HG03520 (cell line): ENCODE data around the gene SRRM4.
"Not testable (repeated sequence)": the region's sequence is repeated elsewhere in the genome, so short reads cannot be mapped to it uniquely, and the experiment has no call there.

Experiments used
- ATAC-seq: cut with Tn5 transposase; IDR thresholded peaks from one replicate; pipeline ENCODE4 v1.9.1; 2021; ENCODE audit warnings: mild to moderate bottlenecking, moderate library complexity; ENCODE audit not compliant: unreplicated experiment

SRRM4 gene

DNA sequence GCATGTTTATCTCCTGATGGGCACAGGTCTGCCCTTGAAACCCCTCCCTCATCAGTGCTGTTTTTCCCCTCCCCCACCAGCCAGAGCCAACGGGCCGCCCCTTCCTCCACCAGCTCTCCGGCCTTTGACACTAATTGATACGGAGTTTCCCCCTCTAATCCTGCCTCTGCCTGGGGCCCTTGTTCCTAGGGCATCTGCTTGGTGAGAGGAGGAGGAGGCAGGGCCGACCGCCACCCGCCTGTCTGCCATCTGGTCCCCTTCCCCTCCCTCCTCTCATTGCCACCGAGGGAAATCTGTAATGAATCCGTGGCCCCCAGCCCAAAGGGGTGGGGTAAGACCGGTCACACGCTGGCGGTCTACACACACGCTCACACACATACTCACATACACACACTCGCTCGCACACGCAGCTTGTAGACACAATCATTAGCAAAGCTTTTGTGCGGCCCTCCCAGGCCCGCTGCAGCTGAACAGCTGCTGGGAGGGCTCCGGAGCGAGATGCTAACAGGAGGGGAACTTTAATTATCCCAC lies 27.4 kb downstream of the SRRM4 start:
- no peak for ATAC-seq

- ATAC-seq: no peak
Measured at GRCh38 chr12:119011231-119011630, 29.9 kb downstream of the SRRM4 start.

- no peak for ATAC-seq
Measured at GRCh38 chr12:119012179-119012578, 30.8 kb downstream of the SRRM4 start.

GRCh38 chr12:119013023-119013422 lies 31.7 kb downstream of the SRRM4 start:
- no peak for ATAC-seq

GRCh38 chr12:119014368-119014767 lies 33.0 kb downstream of the SRRM4 start:
- no peak for ATAC-seq

- ATAC-seq: no peak
Measured at GRCh38 chr12:119016715-119017114, 35.4 kb downstream of the SRRM4 start.

GRCh38 chr12:119019166-119019565 lies 37.8 kb downstream of the SRRM4 start:
- ATAC-seq: no peak

DNA sequence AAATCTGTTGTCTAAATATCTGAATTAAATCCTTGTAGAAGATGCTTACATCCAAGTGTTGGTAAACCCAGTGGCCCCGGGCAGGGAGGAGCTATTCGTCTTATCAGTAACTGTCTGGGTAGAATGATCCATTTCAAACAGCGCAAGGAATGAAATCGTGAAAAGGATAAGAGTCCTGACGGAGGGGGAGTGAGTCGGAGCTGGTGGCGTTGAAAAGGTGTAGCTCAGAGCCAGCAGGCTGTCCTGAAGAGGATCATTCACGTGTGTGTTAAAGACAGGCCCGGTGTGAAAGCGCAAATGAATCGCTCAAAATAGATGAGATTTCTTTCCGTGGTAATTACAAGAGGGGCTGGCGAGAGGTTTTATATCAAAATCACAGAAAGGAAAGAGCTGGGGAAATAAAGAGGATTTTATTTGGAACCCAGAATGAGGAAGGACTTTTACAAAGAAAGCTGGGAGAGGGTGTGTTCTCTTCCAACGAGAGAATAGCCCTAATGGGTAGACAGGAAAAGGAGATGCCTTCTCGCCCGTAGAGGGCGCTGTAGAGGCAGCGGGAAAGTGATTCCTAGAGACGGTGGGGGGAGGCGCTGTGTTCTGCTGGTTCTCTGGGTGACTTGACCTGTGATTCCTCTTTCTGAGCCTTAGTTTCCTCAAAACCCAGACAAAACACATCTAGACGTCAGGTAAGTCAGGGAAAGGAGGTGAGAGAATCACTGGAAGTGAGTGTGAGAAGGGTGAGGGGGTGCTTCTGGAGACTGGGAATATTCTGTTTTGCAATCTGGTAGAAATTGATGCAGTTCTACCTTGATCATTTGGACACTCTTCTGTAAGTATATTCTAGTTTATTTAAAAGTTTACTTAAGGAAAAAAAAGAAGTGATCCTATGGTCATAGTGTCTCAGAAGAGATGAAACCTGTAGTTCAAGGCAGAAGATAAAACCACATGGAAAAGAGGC lies 39.3 kb downstream of the SRRM4 start:
- no peak for ATAC-seq

DNA sequence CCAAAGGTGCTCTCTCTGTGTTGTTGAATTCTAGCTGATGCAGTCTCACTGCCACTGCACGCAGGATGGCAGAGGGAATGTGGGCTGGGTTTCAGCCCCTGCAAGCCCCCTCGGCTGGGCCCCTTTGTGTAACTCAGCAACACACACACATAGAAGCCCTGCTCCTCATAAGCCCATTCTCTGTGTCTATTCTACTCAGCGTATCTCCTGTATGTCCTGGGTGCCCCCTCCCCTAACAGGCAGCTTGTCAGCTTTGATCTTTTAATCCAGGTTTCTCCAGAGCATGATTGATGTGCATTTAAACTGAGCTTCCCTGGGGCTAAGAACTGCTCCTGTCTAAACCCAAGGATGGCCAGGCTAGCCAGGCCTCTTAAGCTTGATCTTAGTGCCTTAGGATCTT lies 43.0 kb downstream of the SRRM4 start:
- no peak for ATAC-seq

DNA sequence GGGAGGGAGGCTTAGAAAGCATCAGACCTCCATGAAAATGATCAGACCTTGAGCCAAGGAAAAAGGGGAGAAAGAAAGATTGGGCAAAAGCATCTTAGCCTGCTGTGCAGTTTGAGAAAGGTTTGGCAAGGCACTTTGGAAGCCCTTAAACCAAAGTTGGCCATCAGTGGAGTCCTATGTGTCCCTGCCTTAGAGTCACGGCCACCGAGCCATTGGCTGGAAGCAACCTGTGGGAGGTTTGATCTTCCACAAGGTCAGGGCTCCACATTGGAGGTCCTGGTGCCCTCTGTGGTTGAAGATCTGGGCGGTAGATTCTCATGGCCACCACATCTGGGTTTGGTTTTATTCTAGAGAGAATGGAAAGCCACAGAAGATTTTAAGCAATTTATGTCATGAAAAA lies 44.4 kb downstream of the SRRM4 start:
- no peak for ATAC-seq

DNA sequence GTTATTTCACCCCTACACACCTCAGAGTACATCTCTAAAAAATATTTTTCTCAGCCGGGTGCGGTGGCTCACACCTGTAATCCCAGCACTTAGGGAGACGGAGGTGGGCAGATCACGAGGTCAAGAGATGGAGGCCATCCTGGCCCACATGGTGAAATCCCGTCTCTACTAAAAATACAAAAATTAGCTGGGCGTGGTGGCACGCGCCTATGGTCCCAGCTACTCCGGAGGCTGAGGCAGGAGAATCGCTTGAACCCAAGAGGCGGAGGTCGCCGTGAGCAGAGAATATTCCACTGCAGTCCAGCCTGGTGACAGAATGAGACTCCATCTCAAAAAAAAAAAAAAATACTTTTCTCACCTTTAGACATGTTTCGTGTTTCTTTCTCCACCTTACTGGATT lies 52.0 kb downstream of the SRRM4 start:
- not testable (repeated sequence) for ATAC-seq

DNA sequence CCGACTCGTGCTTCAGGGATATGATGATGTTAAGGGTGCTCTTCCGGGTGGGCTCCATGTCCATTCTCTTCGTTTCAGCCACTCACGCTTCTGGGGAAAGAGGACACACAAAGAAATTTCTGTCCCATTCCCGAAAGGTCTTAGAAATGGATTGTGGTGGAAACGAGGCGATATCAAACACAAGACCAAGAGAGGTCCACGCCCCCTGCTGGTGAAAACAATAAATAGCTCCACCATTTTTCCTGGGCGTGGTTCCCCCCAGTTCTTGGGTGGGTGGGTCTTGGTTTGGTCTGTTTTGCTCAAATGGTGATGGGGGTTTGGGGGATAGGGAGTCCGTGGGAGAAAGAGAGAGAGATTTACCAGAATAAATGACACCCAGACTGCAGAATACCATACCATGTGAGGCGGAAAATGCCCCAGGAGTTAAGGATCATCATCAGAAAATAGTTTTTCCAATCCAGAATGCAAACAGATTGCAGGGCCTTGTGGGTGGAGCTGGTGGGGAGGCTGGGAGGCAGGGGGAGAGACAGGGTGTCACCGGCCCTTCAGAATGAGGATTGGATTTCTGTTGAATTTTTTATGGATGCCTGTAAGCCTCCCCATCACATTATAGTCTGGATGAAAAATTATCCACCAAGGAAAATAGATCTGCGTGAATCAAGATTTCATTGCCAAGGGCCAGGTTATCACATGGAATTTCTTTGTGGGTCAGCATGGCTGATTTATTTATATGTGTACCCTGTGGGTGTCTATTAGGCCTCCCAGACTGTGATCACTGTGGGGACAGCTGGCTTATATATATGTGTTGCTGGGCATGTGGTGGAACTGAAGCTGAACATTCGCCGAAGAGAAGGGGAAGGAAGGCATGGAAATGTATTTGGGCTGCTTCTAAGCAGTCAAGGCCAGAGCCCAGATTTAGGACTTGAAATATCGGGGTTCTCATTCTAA lies 55.8 kb downstream of the SRRM4 start:
- ATAC-seq: no peak

DNA sequence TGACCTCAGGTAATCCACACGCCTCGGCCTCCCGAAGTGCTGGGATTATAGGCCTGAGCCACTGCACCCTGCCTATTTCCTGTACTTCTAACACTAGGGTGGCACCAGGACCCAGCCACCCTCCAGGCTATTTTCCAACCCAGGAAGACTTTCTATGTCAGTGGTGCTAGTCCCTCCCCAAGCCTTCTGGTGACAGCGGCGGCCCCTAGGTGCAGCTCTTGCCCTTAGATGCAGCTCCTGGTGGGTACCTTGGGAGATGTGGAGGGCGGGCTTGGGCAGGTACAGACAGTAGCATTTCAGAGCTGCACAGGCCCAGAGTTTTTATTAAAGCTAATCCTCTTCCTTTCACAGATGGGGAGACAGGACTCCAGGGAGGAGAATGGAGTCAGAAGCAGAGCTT lies 62.8 kb downstream of the SRRM4 start:
- ATAC-seq: no peak

GRCh38 chr12:119047641-119048040 lies 66.3 kb downstream of the SRRM4 start:
- no peak for ATAC-seq

- no peak for ATAC-seq
Measured at GRCh38 chr12:119050663-119051062, 69.3 kb downstream of the SRRM4 start.

DNA sequence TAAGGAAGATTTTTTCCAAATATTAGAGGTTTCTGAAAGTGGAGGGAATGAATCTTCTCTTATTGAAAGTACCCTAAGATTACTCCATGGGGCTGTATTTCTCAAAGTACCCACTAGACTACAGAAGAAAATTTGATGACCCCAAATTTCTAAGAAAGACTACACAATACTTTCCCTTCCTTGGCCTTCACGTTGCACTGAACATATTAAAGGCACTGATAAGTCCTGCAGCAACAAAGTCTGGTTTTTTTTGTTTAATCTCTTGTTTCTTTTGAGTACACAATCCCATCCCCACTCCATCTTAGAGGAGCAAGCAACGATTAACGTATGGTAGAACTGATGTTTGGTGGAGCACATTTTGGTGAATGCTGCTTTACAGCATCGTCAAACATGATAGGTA lies 70.1 kb downstream of the SRRM4 start:
- ATAC-seq: no peak

- no peak for ATAC-seq
Measured at GRCh38 chr12:119052001-119052400, 70.7 kb downstream of the SRRM4 start.

- ATAC-seq: no peak
Measured at GRCh38 chr12:119055977-119056376, 74.6 kb downstream of the SRRM4 start.

- no peak for ATAC-seq
Measured at GRCh38 chr12:119060847-119061796, 79.8 kb downstream of the SRRM4 start.

DNA sequence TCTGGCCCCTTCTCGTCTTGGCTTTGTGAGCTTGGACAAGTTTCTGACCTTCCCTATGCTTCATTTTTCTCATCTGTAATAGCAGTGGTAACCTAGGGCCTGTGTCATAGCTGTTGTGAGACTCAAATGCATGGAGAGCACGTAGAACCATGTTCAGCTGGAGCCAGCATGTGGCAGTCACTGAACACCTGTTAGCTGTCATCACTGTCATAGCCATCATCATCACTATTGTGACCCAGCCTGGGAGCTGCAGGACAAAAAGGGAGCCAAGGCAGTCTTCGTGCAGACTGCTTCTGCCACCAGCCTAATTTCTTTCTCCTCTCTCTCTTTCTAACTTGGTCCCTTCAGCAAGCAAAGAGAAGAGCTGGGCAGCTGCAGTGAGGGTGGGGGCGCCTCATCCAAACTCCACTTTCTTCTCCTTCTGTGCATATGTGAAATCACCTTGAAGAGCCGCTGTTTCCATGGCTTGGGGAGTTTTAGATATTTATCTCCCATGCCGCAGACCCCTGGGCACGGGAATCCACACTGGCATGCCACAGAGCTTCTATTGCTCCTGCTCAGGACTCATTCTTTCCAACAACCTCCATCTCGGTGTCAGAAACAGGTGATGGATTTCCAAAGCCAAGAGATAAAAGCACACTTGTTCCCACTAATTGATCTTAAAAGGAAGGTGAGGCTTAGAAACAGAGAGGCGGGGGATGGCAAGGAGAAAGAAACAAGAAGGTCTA lies 87.0 kb downstream of the SRRM4 start:
- ATAC-seq: no peak
